ENCODE data around the gene ARHGAP24. TPM values are rescaled to one million over a fixed set of nuclear protein-coding genes. Genes with fewer than 3 reads are reported as not detected.

Gene ARHGAP24
- total and polyA plus RNA-seq, 4 donors = 10.0 to 79.4 (median 21.6) TPM

GRCh38 chr4:85994576-85994975, 519.6 kb downstream of the ARHGAP24 start:
- Histone ChIP-seq H3K4me1 (ENCODE audit: control insufficient read depth in 5 of 5, insufficient read depth in 5 of 5, low read length in 5 of 5) (no peaks in the 10 kb centered on the region), H3K27ac (ENCODE audit: low read depth in 1 of 2, low read length in 1 of 2) (no peak overlapping the region), H3K9ac (ENCODE audit: insufficient read depth in 1 of 2, low read length in 2 of 2) (no peak overlapping the region), H3K27me3 (ENCODE audit: control insufficient read depth in 3 of 3, insufficient read depth in 3 of 3, low read length in 2 of 3) (no peaks in the 10 kb centered on the region), H3K9me3 (ENCODE audit: control insufficient read depth in 4 of 4, insufficient read depth in 3 of 4, low read length in 3 of 4) (no peaks in the 10 kb centered on the region), H3K4me3 (no peak overlapping the region), H3K36me3 (ENCODE audit: control insufficient read depth in 4 of 4, insufficient read depth in 4 of 4, low read length in 4 of 4) (peaks cover 0 to 14% (median 13%) of the 10 kb centered on the region in 4 donors)
- ATAC-seq (ENCODE audit: insufficient read depth, low FRiP score) (no peak), DNase-seq (no peak)
- TF ChIP-seq CTCF (IDR thresholded peaks at IDR 0.05; ENCODE audit: control extremely low read depth, extremely low read depth) = no peak

- Histone ChIP-seq H3K36me3 (ENCODE audit: control insufficient read depth in 4 of 4, insufficient read depth in 4 of 4, low read length in 4 of 4) (peaks cover 0 to 15% (median 13%) of the 10 kb centered on the region in 4 donors), H3K9me3 (ENCODE audit: control insufficient read depth in 4 of 4, insufficient read depth in 3 of 4, low read length in 3 of 4) (no peaks in the 10 kb centered on the region), H3K27ac (ENCODE audit: low read depth in 1 of 2, low read length in 1 of 2) (no peak overlapping the region), H3K9ac (ENCODE audit: insufficient read depth in 1 of 2, low read length in 2 of 2) (no peak overlapping the region), H3K4me3 (no peak overlapping the region), H3K27me3 (ENCODE audit: control insufficient read depth in 3 of 3, insufficient read depth in 3 of 3, low read length in 2 of 3) (no peaks in the 10 kb centered on the region), H3K4me1 (ENCODE audit: control insufficient read depth in 5 of 5, insufficient read depth in 5 of 5, low read length in 5 of 5) (no peaks in the 10 kb centered on the region)
- ATAC-seq (ENCODE audit: insufficient read depth, low FRiP score) (no peak), DNase-seq (no peak)
- 73 to 80% methylated on average over 6 of the region's 6 CpGs for WGBS, 2 donors
- no peak for TF ChIP-seq CTCF (IDR thresholded peaks at IDR 0.05; ENCODE audit: control extremely low read depth, extremely low read depth)
These were observed 520.4 kb downstream of the ARHGAP24 start for GRCh38 chr4:85995361-85995760.

GRCh38 chr4:86001591-86001990, 526.6 kb downstream of the ARHGAP24 start:
- Histone ChIP-seq H3K27ac (ENCODE audit: low read depth in 1 of 2, low read length in 1 of 2) (no peak overlapping the region), H3K9ac (ENCODE audit: insufficient read depth in 1 of 2, low read length in 2 of 2) (no peak overlapping the region), H3K9me3 (ENCODE audit: control insufficient read depth in 4 of 4, insufficient read depth in 3 of 4, low read length in 3 of 4) (no peaks in the 10 kb centered on the region), H3K36me3 (ENCODE audit: control insufficient read depth in 4 of 4, insufficient read depth in 4 of 4, low read length in 4 of 4) (peaks cover 0 to 11% (median 2%) of the 10 kb centered on the region in 4 donors), H3K4me3 (no peak overlapping the region), H3K4me1 (ENCODE audit: control insufficient read depth in 5 of 5, insufficient read depth in 5 of 5, low read length in 5 of 5) (peaks cover 0 to 5% (median 0%) of the 10 kb centered on the region in 5 donors), H3K27me3 (ENCODE audit: control insufficient read depth in 3 of 3, insufficient read depth in 3 of 3, low read length in 2 of 3) (no peaks in the 10 kb centered on the region)
- ATAC-seq (ENCODE audit: insufficient read depth, low FRiP score) (no peak), DNase-seq (no peak)
- TF ChIP-seq CTCF (IDR thresholded peaks at IDR 0.05; ENCODE audit: control extremely low read depth, extremely low read depth) = no peak
- 79% methylated on average over 2 of the region's 2 CpGs for WGBS, 2 donors

- no peak overlapping the region for H3K4me3 ChIP-seq
- H3K9me3 ChIP-seq (ENCODE audit: control insufficient read depth in 4 of 4, insufficient read depth in 3 of 4, low read length in 3 of 4) = no peaks in the 10 kb centered on the region
- 64 to 83% methylated on average over 2 of the region's 2 CpGs for WGBS, 2 donors
- no peak for TF ChIP-seq CTCF (IDR thresholded peaks at IDR 0.05; ENCODE audit: control extremely low read depth, extremely low read depth)
- H3K4me1 ChIP-seq (ENCODE audit: control insufficient read depth in 5 of 5, insufficient read depth in 5 of 5, low read length in 5 of 5) = peaks cover 0 to 5% (median 0%) of the 10 kb centered on the region in 5 donors
- peaks cover 0 to 11% (median 2%) of the 10 kb centered on the region in 4 donors for H3K36me3 ChIP-seq (ENCODE audit: control insufficient read depth in 4 of 4, insufficient read depth in 4 of 4, low read length in 4 of 4)
- no peaks in the 10 kb centered on the region for H3K27me3 ChIP-seq (ENCODE audit: control insufficient read depth in 3 of 3, insufficient read depth in 3 of 3, low read length in 2 of 3)
- no peak overlapping the region for H3K9ac ChIP-seq (ENCODE audit: insufficient read depth in 1 of 2, low read length in 2 of 2)
- ATAC-seq (ENCODE audit: insufficient read depth, low FRiP score) (no peak), DNase-seq (no peak)
- no peak overlapping the region for H3K27ac ChIP-seq (ENCODE audit: low read depth in 1 of 2, low read length in 1 of 2)
These were observed 529.1 kb downstream of the ARHGAP24 start for GRCh38 chr4:86004030-86004429.

Measured in lung (tissue), 12 donors.